Activated naive CD8-positive, alpha-beta T cell treated with anti-CD3 and anti-CD28 coated beads, Interleukin-2, amount 10 ng/mL, durations not matched to agents 7 days and 5 days (primary cell): ENCODE data around the gene BPTF. TPM values are rescaled to one million over a fixed set of nuclear protein-coding genes. Genes with fewer than 3 reads are reported as not detected.
"Not testable (repeated sequence)": the region's sequence is repeated elsewhere in the genome, so short reads cannot be mapped to it uniquely, and the experiment has no call there.

Source experiments
- ATAC-seq: fragments of 150-1000 bp; cut with Tn5 transposase; one replicate; pipeline ENCODE4 v1.10.0; 2021; ENCODE audit warnings: low read depth, moderate library complexity
- POLR2A ChIA-PET: fragments of 350-600 bp; sonication (Branson Sonifier 250); formaldehyde crosslinking; loops from one replicate; lab custom pipeline; 2021; ENCODE audit warnings: antibody characterized with exemption; lab: Charles Lee
- DNase-seq: peaks from one replicate; pipeline ENCODE4 v3.0.0; 2021
- H3K27ac Mint-ChIP-seq: one replicate; pipeline ENCODE4 v1.8.0; 2022; ENCODE audit warnings: mild to moderate bottlenecking, mixed read lengths
- H3K27me3 Mint-ChIP-seq: one replicate; pipeline ENCODE4 v1.8.0; 2022; ENCODE audit warnings: mild to moderate bottlenecking, moderate library complexity, mixed read lengths
- H3K36me3 Mint-ChIP-seq: one replicate; pipeline ENCODE4 v1.8.0; 2021; ENCODE audit warnings: mild to moderate bottlenecking, mixed read lengths
- H3K4me1 Mint-ChIP-seq: one replicate; pipeline ENCODE4 v1.8.0; 2021; ENCODE audit warnings: mixed read lengths
- H3K4me3 Mint-ChIP-seq: one replicate; pipeline ENCODE4 v1.8.0; 2022; ENCODE audit warnings: mild to moderate bottlenecking, moderate library complexity, mixed read lengths
- H3K9me3 Mint-ChIP-seq: one replicate; pipeline ENCODE4 v1.8.0; 2021; ENCODE audit warnings: mixed read lengths
- total RNA-seq, 2 experiments: library from RNA; stranded (reverse); gene quantifications; one replicate each; pipeline ENCODE4 v1.2.3, GENCODE V29; 2021

BPTF gene, protein sequence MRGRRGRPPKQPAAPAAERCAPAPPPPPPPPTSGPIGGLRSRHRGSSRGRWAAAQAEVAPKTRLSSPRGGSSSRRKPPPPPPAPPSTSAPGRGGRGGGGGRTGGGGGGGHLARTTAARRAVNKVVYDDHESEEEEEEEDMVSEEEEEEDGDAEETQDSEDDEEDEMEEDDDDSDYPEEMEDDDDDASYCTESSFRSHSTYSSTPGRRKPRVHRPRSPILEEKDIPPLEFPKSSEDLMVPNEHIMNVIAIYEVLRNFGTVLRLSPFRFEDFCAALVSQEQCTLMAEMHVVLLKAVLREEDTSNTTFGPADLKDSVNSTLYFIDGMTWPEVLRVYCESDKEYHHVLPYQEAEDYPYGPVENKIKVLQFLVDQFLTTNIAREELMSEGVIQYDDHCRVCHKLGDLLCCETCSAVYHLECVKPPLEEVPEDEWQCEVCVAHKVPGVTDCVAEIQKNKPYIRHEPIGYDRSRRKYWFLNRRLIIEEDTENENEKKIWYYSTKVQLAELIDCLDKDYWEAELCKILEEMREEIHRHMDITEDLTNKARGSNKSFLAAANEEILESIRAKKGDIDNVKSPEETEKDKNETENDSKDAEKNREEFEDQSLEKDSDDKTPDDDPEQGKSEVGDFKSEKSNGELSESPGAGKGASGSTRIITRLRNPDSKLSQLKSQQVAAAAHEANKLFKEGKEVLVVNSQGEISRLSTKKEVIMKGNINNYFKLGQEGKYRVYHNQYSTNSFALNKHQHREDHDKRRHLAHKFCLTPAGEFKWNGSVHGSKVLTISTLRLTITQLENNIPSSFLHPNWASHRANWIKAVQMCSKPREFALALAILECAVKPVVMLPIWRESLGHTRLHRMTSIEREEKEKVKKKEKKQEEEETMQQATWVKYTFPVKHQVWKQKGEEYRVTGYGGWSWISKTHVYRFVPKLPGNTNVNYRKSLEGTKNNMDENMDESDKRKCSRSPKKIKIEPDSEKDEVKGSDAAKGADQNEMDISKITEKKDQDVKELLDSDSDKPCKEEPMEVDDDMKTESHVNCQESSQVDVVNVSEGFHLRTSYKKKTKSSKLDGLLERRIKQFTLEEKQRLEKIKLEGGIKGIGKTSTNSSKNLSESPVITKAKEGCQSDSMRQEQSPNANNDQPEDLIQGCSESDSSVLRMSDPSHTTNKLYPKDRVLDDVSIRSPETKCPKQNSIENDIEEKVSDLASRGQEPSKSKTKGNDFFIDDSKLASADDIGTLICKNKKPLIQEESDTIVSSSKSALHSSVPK (N-terminal part only)
- total RNA-seq, result 100 to 1,000 TPM; 126 to 133 TPM

DNA sequence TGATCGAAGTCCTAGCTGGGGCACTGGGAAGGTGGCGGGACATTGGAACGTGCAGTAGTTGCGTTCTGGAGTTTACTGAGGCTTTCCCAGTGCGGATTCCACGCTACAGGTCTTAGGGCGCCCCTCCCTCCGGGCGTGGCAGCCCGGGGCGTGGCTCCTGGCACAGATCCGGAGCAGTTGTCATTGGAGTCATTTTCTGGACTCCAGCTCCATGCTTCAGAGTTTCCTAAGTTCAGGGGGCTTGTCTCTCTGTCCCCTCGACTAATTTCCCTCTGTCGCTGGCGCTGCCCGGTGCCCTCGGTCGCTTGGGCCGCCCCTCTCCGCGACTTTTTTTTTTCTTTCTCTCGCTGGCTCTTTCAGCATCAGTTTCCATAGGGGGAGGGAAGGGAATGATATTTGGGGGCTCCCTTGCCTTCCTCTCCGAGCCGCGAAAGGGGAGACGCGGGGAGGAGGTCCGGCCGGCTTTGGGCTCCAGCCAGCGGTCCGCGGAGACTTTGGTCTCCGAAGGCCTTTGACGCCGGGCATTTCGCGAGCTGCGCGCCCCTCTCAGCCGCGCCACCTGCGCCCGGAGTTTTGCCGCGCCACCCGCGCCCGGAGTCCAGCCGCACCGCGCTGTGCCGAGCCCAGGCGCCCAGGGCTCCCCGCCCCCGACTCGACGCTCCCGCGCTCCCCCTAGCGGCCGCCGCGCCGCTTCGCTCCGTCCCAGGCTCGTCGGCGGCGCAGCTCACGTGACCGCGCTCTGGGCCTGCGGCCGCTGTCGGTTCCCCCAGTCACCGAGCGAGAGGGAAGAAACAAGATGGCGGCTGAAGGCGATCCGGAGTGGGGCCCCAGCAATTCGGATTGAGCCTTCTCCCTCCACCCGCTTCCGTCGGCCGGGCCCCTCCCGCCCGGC is at the start of gene BPTF:
Gene BPTF, plus strand, starts transcription at position 769 of the 892 bp plus-strand sequence. CDS start 222 bp downstream, outside the sequence.
- Mint-ChIP-seq H3K4me3 (peak within 1 kb of the TSS; percentile 94), H3K4me1 (peaks cover 15% of the 10 kb centered on the region), H3K27ac (peak within 1 kb of the TSS; percentile 98), H3K9me3 (no peaks in the 10 kb centered on the region), H3K36me3 (peaks cover 11% of the 10 kb centered on the region), H3K27me3 (peaks cover 8% of the 10 kb centered on the region)
- DNase-seq (peak; percentile 96), ATAC-seq (peak; percentile 84)
- POLR2A ChIA-PET, result interaction anchor here (0.5 to 2.1 kb wide), 11 partner anchors 13 to 450 kb away, joined by 3 to 13 read pairs (median 4); partner anchors contain the start of gene NOL11

DNA sequence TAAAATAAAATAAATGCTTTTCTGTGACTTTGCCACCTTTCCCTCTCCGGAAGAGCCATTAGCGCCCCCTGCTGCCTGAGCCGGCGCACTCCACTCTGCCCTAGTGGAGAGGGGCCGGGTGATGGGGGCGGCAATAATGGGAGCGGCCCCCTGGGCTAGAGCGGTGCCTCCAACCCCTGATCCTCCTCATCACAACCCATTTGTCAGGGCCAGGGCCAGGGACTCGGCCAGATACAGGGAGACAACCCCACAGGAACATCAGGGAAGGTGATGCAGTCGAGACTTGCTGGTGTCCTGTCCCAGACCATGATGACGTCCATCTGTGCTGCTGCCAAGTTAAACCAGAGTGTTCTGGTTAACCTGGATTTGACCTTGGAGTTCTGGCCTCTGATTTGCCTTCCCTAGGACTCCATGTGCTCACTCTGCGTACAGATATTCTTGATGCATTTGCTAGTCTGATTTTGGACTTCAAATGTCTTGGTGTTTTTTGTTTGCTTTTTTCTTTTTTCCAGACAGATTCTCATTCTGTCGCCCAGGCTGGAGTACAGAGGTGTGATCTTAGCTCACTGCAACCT is 46.1 kb upstream of the BPTF start:
- ATAC-seq (peak; percentile 60), DNase-seq (peak; percentile 56)
- Mint-ChIP-seq H3K4me3 (no peak overlapping the region), H3K27ac (no peak overlapping the region), H3K4me1 (no peaks in the 10 kb centered on the region), H3K9me3 (no peaks in the 10 kb centered on the region), H3K27me3 (peaks cover 2% of the 10 kb centered on the region), H3K36me3 (no peaks in the 10 kb centered on the region)
- POLR2A ChIA-PET, result no interaction called here

DNA sequence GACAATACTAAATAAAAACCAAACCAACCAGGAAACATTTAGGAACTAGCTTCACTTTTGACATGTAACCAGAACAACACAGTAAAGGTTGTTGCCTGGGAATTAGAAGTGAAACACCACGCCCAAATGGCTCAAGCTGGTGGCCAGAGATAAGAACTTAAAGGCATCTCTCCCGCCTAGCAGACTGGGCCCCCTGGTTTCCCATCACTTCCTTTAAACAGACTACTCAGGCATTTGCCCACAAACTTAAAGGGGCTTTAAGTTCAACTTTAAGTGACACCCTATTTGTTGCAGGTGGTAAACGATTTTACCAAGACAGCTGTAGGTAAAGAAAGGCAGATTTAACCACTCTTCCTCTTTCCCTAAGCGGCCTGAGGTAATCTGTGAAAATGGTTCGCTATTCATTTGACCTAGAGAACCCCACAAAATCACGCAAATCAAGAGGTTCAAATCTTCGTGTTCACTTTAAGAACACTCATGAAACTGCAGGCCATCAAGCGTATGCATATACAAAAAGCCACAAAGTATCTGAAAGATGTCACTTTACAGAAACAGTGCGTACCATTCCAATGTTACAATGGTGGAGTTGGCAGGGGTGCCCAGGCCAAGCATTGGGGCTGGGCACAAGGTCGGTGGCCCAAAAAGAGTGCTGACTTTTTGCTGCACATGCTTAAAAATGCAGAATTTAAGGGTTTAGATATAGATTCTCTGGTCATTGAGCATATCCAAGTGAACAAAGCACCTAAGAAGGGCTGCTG is 40.8 kb upstream of the BPTF start:
- no peak overlapping the region for H3K27ac Mint-ChIP-seq
- POLR2A ChIA-PET, result no interaction called here
- H3K36me3 Mint-ChIP-seq, result no peaks in the 10 kb centered on the region
- DNase-seq (no peak), ATAC-seq (no peak)
- H3K4me3 Mint-ChIP-seq, result no peak overlapping the region
- no peaks in the 10 kb centered on the region for H3K4me1 Mint-ChIP-seq
- H3K27me3 Mint-ChIP-seq, result peaks cover 2% of the 10 kb centered on the region
- no peaks in the 10 kb centered on the region for H3K9me3 Mint-ChIP-seq

DNA sequence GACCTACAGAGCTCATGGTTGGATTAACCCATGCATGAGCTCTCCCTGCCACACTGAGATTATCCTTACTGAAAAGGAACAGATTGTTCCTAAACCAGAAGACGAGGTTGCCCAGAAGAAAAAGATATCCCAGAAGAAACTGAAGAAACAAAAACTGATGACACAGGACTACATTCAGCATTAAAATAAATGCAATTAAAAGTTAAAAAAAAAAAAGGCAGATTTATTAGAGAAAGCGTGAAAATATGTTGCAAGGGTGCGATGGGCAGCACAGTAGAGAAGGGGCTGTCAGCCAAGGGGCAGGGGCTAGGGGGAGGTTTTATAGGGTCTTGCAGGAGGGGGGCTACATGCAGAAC is 40.2 kb upstream of the BPTF start:
- no peak overlapping the region for H3K27ac Mint-ChIP-seq
- no peak for ATAC-seq

DNA sequence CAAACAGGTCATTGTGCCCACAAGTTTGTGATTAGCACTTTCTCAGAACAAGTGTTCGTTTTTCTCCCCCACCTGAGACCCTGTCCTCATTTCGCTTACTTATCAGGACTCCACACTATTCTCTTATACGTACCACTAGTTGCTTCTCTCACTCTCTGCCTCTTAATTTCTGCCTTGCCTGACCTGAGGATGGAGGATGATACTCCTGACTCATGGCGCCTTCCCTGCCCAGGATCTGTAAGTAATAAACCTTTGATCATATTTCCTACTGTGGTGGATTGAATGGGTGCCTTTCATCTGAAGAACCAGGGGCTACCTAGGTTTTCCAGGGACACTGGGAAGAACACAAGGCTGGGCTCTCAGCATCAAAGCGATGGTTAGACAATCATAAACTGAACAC is 39.8 kb upstream of the BPTF start:
- DNase-seq (no peak), ATAC-seq (no peak)
- peaks cover 2% of the 10 kb centered on the region for H3K27me3 Mint-ChIP-seq
- no peaks in the 10 kb centered on the region for H3K9me3 Mint-ChIP-seq
- POLR2A ChIA-PET, result no interaction called here
- no peaks in the 10 kb centered on the region for H3K36me3 Mint-ChIP-seq
- H3K27ac Mint-ChIP-seq, result no peak overlapping the region
- no peaks in the 10 kb centered on the region for H3K4me1 Mint-ChIP-seq
- no peak overlapping the region for H3K4me3 Mint-ChIP-seq

More for the DNA sequence above, 40.2 kb upstream of the BPTF start:
- no peak for DNase-seq
- POLR2A ChIA-PET, result no interaction called here
- Mint-ChIP-seq H3K36me3 (no peaks in the 10 kb centered on the region), H3K27me3 (peaks cover 2% of the 10 kb centered on the region), H3K4me3 (no peak overlapping the region), H3K9me3 (no peaks in the 10 kb centered on the region), H3K4me1 (no peaks in the 10 kb centered on the region)

DNA sequence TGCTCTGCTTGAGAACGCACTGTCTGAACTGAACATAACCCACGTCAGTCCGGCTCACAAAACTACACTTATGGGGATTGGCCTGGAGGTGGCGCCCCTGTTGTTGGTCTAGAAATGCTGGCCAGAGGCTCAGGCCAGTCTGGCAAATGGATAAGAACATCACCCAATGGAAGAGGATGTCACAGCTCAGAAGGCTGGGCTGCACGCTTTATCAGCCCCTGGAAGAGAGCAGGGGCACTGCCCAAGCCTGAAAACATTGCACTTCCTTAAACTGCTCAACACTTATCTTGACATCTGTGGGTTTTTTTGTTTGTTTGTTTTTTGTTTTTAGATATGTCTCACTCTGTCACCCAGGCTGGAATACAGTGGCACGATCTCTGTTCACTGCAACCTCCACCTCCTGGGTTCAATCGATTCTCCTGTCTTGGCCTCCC is 24.8 kb upstream of the BPTF start:
- peak; percentile 71 for ATAC-seq
- Mint-ChIP-seq H3K27me3 (peaks cover 12% of the 10 kb centered on the region), H3K9me3 (no peaks in the 10 kb centered on the region), H3K4me3 (no peak overlapping the region), H3K4me1 (no peaks in the 10 kb centered on the region), H3K36me3 (no peaks in the 10 kb centered on the region), H3K27ac (no peak overlapping the region)
- POLR2A ChIA-PET, result interaction anchor here (0.7 kb wide), 1 partner anchor 451 kb away, joined by 3 read pairs; no protein-coding TSS in a partner anchor
- DNase-seq, result peak; percentile 54

DNA sequence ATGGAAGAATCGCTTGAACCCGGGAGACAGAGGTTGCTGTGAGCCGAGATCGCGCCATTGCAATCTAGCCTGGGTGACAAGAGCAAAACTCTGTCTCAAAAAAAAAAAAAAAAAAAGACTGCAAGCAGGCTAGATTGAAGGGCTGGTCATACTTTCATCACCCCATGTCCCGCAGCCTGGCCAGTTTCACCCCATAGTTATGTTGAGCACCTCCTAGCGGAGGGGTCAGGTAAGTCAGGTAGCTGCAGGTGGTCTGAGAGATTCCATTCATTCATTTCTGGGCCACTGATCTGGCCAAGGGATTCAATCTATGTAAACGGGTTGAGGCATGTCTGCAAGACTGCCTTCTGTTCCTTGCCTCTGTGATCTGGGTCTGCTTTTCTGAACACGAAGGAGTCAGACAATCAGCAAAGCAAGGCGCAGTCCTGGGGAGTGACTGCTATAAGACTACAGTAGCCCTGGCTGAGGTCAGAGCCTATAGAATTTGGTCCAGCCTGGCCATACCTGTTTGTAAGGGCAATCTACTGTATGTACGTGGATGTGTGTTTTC is 23.6 kb upstream of the BPTF start:
- DNase-seq, result no peak
- no peak for ATAC-seq
- Mint-ChIP-seq H3K4me3 (no peak overlapping the region), H3K9me3 (no peaks in the 10 kb centered on the region), H3K4me1 (no peaks in the 10 kb centered on the region), H3K36me3 (no peaks in the 10 kb centered on the region), H3K27ac (no peak overlapping the region), H3K27me3 (peaks cover 11% of the 10 kb centered on the region)
- POLR2A ChIA-PET, result no interaction called here

DNA sequence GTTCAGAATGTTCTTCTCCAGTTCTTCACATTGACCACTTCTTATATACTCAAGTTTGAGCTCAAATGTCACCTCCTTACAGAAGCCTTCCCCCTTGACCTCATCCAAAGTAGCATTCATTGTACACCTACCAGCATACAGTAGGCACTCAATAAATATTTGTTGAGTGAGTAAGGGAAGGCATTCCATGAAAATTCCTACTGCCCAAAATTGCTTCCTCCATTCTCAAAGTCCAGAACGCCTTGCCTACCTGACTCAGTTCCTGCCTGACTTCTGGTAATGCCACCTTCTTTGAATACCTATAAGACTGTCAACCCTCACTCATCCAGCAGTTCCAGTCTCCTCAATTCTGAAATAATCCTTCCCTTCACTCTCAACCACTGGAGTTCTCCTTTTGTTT is 14.8 kb upstream of the BPTF start:
- Mint-ChIP-seq H3K4me3 (no peak overlapping the region), H3K27ac (peak overlapping the region; percentile 2), H3K27me3 (peaks cover 12% of the 10 kb centered on the region), H3K4me1 (no peaks in the 10 kb centered on the region), H3K9me3 (no peaks in the 10 kb centered on the region), H3K36me3 (no peaks in the 10 kb centered on the region)
- DNase-seq, result no peak
- POLR2A ChIA-PET, result interaction anchor here (1.5 kb wide), 1 partner anchor 15 kb away, joined by 5 read pairs; the partner anchor contains the start of gene BPTF
- ATAC-seq, result no peak

DNA sequence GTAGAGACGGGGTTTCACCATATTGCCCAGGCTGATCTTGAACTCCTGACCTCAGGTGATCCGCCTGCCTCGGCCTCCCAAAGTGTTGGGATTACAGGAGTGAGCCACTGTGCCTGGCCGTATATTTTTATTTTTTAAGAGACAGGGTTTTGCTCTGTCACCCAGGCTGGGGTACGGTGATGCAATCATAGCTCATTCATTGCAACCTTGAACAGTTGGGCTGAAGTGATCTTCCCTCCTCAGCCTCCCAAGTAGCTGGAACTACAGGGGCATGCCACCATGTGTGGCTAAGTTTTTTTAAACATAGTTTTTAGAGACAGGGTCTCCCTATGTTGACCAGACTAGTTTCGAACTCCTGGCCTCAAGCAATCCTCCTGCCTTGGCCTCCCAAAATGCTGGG is 12.9 kb upstream of the BPTF start:
- H3K36me3 Mint-ChIP-seq, POLR2A ChIA-PET: not testable (repeated sequence)

DNA sequence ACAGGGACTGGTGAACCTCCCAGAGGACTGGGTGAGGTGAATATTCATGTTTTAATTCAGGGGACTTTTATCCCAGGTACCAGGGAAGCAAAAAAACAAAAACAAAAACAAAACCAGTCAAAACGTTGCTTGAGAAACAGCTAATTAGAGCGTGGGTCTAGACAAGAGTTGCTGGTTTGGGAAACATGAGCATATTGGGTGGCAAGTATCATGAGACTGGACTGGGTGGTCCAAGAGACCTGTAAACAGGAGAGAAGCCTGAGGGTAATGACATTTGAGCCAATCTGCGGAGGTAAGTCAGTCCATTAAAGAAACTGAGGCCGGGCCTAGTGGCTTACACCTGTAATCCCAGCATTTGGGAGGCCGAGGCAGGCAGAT is 11.5 kb upstream of the BPTF start:
- H3K27ac Mint-ChIP-seq, result no peak overlapping the region

More for the DNA sequence above, 12.9 kb upstream of the BPTF start:
- not testable (repeated sequence) for DNase-seq, ATAC-seq, H3K27ac Mint-ChIP-seq, H3K4me3 Mint-ChIP-seq, H3K9me3 Mint-ChIP-seq, H3K4me1 Mint-ChIP-seq
- H3K27me3 Mint-ChIP-seq, result peaks cover 12% of the 10 kb centered on the region

More for the DNA sequence above, 11.5 kb upstream of the BPTF start:
- DNase-seq (no peak), ATAC-seq (no peak)
- no peak overlapping the region for H3K4me3 Mint-ChIP-seq
- POLR2A ChIA-PET, result no interaction called here
- H3K27me3 Mint-ChIP-seq, result peaks cover 17% of the 10 kb centered on the region
- H3K36me3 Mint-ChIP-seq, result no peaks in the 10 kb centered on the region
- H3K9me3 Mint-ChIP-seq, result no peaks in the 10 kb centered on the region
- no peaks in the 10 kb centered on the region for H3K4me1 Mint-ChIP-seq
